B cell (primary cell): ENCODE results near the gene C3orf70.
A peak's percentile ranks its signal among the peaks of the same experiment; 100 is the strongest.

Experiments used
- EZH2 ChIP-seq: IDR thresholded peaks from 2 replicates; pipeline ENCODE4 v1.6.1; 2012; ENCODE audit warnings: borderline replicate concordance, low read depth, mild to moderate bottlenecking, moderate library complexity, low read length; ENCODE audit not compliant: insufficient read depth, poor library complexity, severe bottlenecking
- TF ChIP-seq, protein P1 (sequence below): fragments of 200-600 bp; IDR thresholded peaks from one replicate; pipeline ENCODE4 v1.8.0; 2022; ENCODE audit warnings: antibody characterized with exemption, mild to moderate bottlenecking

DNA sequence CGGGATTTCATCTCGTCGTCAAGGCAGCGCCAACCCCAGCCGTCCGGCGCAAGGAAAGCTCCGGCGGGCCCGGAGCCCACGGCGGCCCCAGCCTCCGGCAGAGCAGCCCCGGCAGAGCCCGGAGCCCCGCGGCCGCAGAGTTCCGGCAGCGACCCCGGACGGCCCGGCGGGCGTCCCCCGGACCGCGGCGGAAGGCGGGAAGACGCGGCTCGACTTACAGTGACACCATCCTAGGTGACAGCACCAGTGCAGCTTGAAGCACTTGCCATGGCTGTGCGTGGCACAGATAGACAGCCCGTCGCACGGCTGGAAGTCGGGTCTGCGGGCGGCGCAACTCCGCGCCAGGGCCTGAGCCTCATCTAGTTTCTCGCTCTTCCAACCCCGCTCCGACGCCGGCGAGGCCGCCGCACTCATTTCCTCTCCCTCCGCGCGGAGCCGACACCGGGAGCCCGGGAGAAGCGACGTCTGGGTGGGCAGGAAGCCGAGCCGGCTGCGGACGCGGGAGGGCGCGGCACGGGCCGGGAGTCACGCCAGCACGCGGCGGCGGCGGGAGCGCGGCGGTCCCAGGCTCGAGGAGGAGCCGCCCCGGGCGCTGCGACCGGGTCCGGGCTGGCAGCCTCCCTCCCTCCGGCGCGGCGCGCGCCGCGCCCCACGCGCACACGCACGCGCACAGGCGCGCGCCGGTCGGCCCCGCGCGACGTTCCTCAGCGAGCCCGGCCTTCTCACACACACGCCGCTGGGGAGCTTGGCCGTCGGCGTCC lies at the start of gene C3orf70:
- TF ChIP-seq EZH2: peak; percentile 82
- TF ChIP-seq, protein P1, sequence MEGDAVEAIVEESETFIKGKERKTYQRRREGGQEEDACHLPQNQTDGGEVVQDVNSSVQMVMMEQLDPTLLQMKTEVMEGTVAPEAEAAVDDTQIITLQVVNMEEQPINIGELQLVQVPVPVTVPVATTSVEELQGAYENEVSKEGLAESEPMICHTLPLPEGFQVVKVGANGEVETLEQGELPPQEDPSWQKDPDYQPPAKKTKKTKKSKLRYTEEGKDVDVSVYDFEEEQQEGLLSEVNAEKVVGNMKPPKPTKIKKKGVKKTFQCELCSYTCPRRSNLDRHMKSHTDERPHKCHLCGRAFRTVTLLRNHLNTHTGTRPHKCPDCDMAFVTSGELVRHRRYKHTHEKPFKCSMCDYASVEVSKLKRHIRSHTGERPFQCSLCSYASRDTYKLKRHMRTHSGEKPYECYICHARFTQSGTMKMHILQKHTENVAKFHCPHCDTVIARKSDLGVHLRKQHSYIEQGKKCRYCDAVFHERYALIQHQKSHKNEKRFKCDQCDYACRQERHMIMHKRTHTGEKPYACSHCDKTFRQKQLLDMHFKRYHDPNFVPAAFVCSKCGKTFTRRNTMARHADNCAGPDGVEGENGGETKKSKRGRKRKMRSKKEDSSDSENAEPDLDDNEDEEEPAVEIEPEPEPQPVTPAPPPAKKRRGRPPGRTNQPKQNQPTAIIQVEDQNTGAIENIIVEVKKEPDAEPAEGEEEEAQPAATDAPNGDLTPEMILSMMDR: no peak
